Vagina (tissue), 2 donors: ENCODE data around the gene AGBL2. TPM values are rescaled to one million over a fixed set of nuclear protein-coding genes. Genes with fewer than 3 reads are reported as not detected.
"Not testable (repeated sequence)": the region's sequence is repeated elsewhere in the genome, so short reads cannot be mapped to it uniquely, and the experiment has no call there.

ENCODE experiments used
- DNase-seq, 2 donors: peaks; one replicate each; pipeline ENCODE4 v3.0.0-alpha.2; 2017; ENCODE audit errors: extremely low spot score in 2 of 2
- H3K27ac ChIP-seq: fragments of 200-600 bp; sonication (generic); one replicate; pipeline ENCODE4 v1.5.1; 2019
- H3K27me3 ChIP-seq: fragments of 200-600 bp; sonication (generic); one replicate; pipeline ENCODE4 v1.5.1; 2019
- H3K36me3 ChIP-seq, 2 donors: fragments of 200-600 bp; sonication (generic); one replicate each; pipeline ENCODE4 v1.5.1; 2017 to 2019
- H3K4me1 ChIP-seq: fragments of 200-600 bp; sonication (generic); one replicate; pipeline ENCODE4 v1.5.1; 2019
- H3K4me3 ChIP-seq, 2 donors: fragments of 200-600 bp; sonication (generic); 1 replicate in 1 of 2; 2 replicates in 1 of 2; pipeline ENCODE4 v1.5.1; 2016 to 2019
- H3K9me3 ChIP-seq: fragments of 200-600 bp; sonication (generic); one replicate; pipeline ENCODE4 v1.5.1; 2019
- CTCF ChIP-seq, 3 experiments: fragments of 450-650 bp in 2 of 3; fragments of 200-600 bp in 1 of 3; sonication (generic) in 1 of 3; IDR thresholded peaks; one replicate each; pipeline ENCODE4 v1.5.1; 2017 to 2019; ENCODE audit warnings: antibody characterized with exemption in 3 of 3, mild to moderate bottlenecking in 2 of 3, moderate library complexity in 2 of 3
- POLR2A ChIP-seq, 2 donors: fragments of 450-650 bp; IDR thresholded peaks; one replicate each; pipeline ENCODE4 v1.6.1; 2017; ENCODE audit warnings: antibody characterized with exemption in 2 of 2, mild to moderate bottlenecking in 2 of 2, moderate library complexity in 2 of 2
- POLR2AphosphoS5 ChIP-seq, 2 donors: sonication (generic); formaldehyde crosslinking; IDR thresholded peaks; one replicate each; pipeline ENCODE4 v1.9.0; 2017; ENCODE audit warnings: antibody characterized with exemption in 2 of 2, mild to moderate bottlenecking in 2 of 2, low read depth in 1 of 2; ENCODE audit not compliant: insufficient read depth in 1 of 2
- intact Hi-C: fragments of 100-400 bp; cut with DNase I; formaldehyde crosslinking; loops from one replicate; pipeline ENCODE4 v1.15.1; 2023
- total RNA-seq: library from RNA; depleted of rRNA; stranded (reverse); fragments of >200 nt; gene quantifications from one replicate; pipeline ENCODE4 v1.2.3, GENCODE V29; 2016

Gene AGBL2
- total RNA-seq, 1 donor from 2014 or later, result 2.2 TPM

GRCh38 chr11:47711816-47712215 is 3.4 kb downstream of the AGBL2 start:
- Histone ChIP-seq H3K27me3 (no peaks in the 10 kb centered on the region), H3K36me3 (peaks cover 0 to 3% of the 10 kb centered on the region in 2 donors), H3K4me1 (peaks cover 6% of the 10 kb centered on the region), H3K4me3 (no peak overlapping the region), H3K9me3 (no peaks in the 10 kb centered on the region), H3K27ac (no peak overlapping the region)
- intact Hi-C loops, result no loop called here
- DNase-seq, result no peak
- no peak for TF ChIP-seq POLR2AphosphoS5 (IDR thresholded peaks at IDR 0.05; ENCODE audit: insufficient read depth in 1 of 2, low read depth in 1 of 2)
- TF ChIP-seq CTCF (IDR thresholded peaks at IDR 0.05), result no peak
- TF ChIP-seq POLR2A (IDR thresholded peaks at IDR 0.05), result no peak

GRCh38 chr11:47711225-47711624 is 3.9 kb downstream of the AGBL2 start:
- H3K4me3 ChIP-seq, result no peak overlapping the region
- no peaks in the 10 kb centered on the region for H3K27me3 ChIP-seq
- H3K36me3 ChIP-seq, result no peaks in the 10 kb centered on the region
- peaks cover 6% of the 10 kb centered on the region for H3K4me1 ChIP-seq
- H3K27ac ChIP-seq, result no peak overlapping the region
- TF ChIP-seq CTCF (IDR thresholded peaks at IDR 0.05), result no peak
- no peak for TF ChIP-seq POLR2AphosphoS5 (IDR thresholded peaks at IDR 0.05; ENCODE audit: insufficient read depth in 1 of 2, low read depth in 1 of 2)
- no peak for TF ChIP-seq POLR2A (IDR thresholded peaks at IDR 0.05)
- intact Hi-C loops, result no loop called here
- no peak for DNase-seq
- H3K9me3 ChIP-seq, result no peaks in the 10 kb centered on the region

- H3K27ac ChIP-seq, DNase-seq, H3K9me3 ChIP-seq, H3K4me3 ChIP-seq, H3K27me3 ChIP-seq, H3K36me3 ChIP-seq, H3K4me1 ChIP-seq, intact Hi-C loops: not testable (repeated sequence)
Observed at GRCh38 chr11:47707275-47707786, 7.8 kb downstream of the AGBL2 start.

DNA sequence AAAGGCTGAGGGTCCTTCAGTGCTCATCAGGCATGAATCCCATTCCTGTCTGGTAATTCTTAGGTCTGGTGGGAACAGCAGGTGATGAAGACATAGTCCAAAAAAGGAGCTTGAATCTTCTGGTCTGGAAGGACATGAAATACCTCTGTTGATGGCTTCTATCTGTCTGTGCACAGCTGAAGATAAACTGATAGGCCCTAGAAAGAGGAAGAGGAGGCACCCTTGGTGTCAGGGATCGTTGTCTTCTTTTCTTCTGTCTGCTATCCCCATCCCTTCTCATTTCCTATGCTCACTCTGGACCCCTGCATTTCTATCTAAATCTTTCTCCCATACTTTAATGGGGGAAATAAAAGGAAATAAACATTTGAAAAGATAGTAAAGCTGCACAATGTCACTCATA is 9.4 kb downstream of the AGBL2 start:
- no peaks in the 10 kb centered on the region for H3K27me3 ChIP-seq
- no peak for DNase-seq
- no peaks in the 10 kb centered on the region for H3K9me3 ChIP-seq
- no peak overlapping the region for H3K27ac ChIP-seq
- intact Hi-C loops, result no loop called here
- no peak overlapping the region for H3K4me3 ChIP-seq
- no peak for TF ChIP-seq CTCF (IDR thresholded peaks at IDR 0.05)
- H3K36me3 ChIP-seq, result no peaks in the 10 kb centered on the region
- H3K4me1 ChIP-seq, result no peaks in the 10 kb centered on the region

DNA sequence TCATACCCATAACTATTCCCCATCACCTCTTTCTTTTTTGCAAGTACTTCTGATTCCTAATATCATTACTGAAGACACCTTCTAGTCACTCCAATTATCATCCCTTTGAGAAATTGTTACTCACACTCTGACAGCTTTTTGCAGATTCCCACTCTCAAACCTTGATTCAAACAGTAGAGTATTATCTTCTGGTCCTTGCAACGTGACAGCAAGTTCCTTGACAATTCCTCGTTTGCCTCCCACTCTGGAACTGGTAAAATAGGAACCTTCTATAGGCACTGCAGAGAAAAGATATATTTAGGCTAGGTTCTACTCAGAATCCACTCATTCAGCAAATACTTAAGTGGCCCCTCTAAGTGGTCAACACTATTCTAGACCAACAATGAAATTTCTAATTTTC is 23.2 kb downstream of the AGBL2 start:
- Histone ChIP-seq H3K4me3 (no peak overlapping the region), H3K9me3 (no peaks in the 10 kb centered on the region), H3K27ac (no peak overlapping the region), H3K27me3 (no peaks in the 10 kb centered on the region), H3K4me1 (no peaks in the 10 kb centered on the region), H3K36me3 (no peaks in the 10 kb centered on the region)
- TF ChIP-seq POLR2A (IDR thresholded peaks at IDR 0.05) (no peak), CTCF (IDR thresholded peaks at IDR 0.05) (no peak), POLR2AphosphoS5 (IDR thresholded peaks at IDR 0.05; ENCODE audit: insufficient read depth in 1 of 2, low read depth in 1 of 2) (no peak)
- intact Hi-C loops, result no loop called here
- no peak for DNase-seq

DNA sequence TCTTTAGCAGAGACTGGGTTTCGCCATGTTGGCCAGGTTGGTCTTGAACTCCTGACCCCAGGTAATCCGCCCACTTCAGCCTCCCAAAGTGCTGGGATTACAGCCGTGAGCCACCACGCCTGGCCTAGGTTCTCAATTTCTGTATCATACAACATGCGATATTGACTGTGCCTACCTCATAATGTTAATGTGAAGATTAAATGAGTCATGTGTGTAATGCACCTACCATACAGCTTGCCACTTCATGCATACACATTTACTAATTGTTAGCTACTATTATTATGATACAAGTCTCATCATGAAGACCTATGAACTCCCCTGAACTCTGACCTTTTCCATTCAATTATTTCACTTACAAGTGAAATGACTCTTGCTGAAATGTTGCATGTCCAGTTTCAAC is 25.7 kb downstream of the AGBL2 start:
- Histone ChIP-seq H3K27me3 (no peaks in the 10 kb centered on the region), H3K4me3 (no peak overlapping the region), H3K36me3 (no peaks in the 10 kb centered on the region), H3K4me1 (no peaks in the 10 kb centered on the region), H3K9me3 (no peaks in the 10 kb centered on the region), H3K27ac (no peak overlapping the region)
- intact Hi-C loops, result no loop called here
- TF ChIP-seq POLR2AphosphoS5 (IDR thresholded peaks at IDR 0.05; ENCODE audit: insufficient read depth in 1 of 2, low read depth in 1 of 2), result no peak
- no peak for TF ChIP-seq POLR2A (IDR thresholded peaks at IDR 0.05)
- TF ChIP-seq CTCF (IDR thresholded peaks at IDR 0.05), result no peak
- DNase-seq, result no peak
